Hepatocyte (in vitro differentiated cells): ENCODE results near the gene ABCC6. TPM values are rescaled to one million over a fixed set of nuclear protein-coding genes. Genes with fewer than 3 reads are reported as not detected.
"Not testable (repeated sequence)": the region's sequence is repeated elsewhere in the genome, so short reads cannot be mapped to it uniquely, and the experiment has no call there.

Experiments
- DNase-seq: peaks from one replicate; pipeline ENCODE4 v3.0.0-alpha.2; 2016; ENCODE audit warnings: low spot score
- H2AFZ ChIP-seq: fragments of 200-600 bp; sonication (generic); 2 replicates; pipeline ENCODE4 v1.6.0; 2016; ENCODE audit warnings: antibody characterized with exemption, mild to moderate bottlenecking
- H3K27ac ChIP-seq: fragments of 200-600 bp; sonication (generic); 2 replicates; pipeline ENCODE4 v1.5.1; 2016; ENCODE audit warnings: mild to moderate bottlenecking
- H3K27me3 ChIP-seq: fragments of 200-600 bp; sonication (generic); 2 replicates; pipeline ENCODE4 v1.6.1; 2016
- H3K36me3 ChIP-seq: fragments of 200-600 bp; sonication (generic); replicated peaks from 2 replicates; pipeline ENCODE4 v1.5.1; 2016; ENCODE audit warnings: low read depth; ENCODE audit not compliant: insufficient read depth
- H3K4me1 ChIP-seq: fragments of 200-600 bp; sonication (generic); 2 replicates; pipeline ENCODE4 v1.5.1; 2016; ENCODE audit warnings: mild to moderate bottlenecking, moderate library complexity; ENCODE audit not compliant: insufficient read depth
- H3K4me2 ChIP-seq: fragments of 200-600 bp; sonication (generic); 2 replicates; pipeline ENCODE4 v1.6.0; 2016
- H3K4me3 ChIP-seq: fragments of 200-600 bp; sonication (generic); 2 replicates; pipeline ENCODE4 v1.5.1; 2016; ENCODE audit warnings: mild to moderate bottlenecking
- H3K79me2 ChIP-seq: fragments of 200-600 bp; sonication (generic); 2 replicates; pipeline ENCODE4 v1.6.0; 2017; ENCODE audit warnings: mild to moderate bottlenecking
- H3K9me2 ChIP-seq: fragments of 200-600 bp; sonication (generic); replicated peaks from 2 replicates; pipeline ENCODE4 v1.6.0; 2017; ENCODE audit warnings: mild to moderate bottlenecking; ENCODE audit not compliant: insufficient read depth
- H3K9me3 ChIP-seq: fragments of 200-600 bp; sonication (generic); 2 replicates; pipeline ENCODE4 v1.5.1; 2016; ENCODE audit warnings: low read depth, mild to moderate bottlenecking
- H4K20me1 ChIP-seq: fragments of 200-600 bp; sonication (generic); 2 replicates; pipeline ENCODE4 v1.6.0; 2016; ENCODE audit warnings: mild to moderate bottlenecking; ENCODE audit not compliant: insufficient read depth, poor library complexity, severe bottlenecking
- WGBS: methylation state at CpG from one replicate; pipeline ENCODE4 v1.1.6; 2016; ENCODE audit warnings: low lambda C conversion rate; ENCODE audit errors: missing lambda C conversion rate; 5-methylcytosine and 5-hydroxymethylcytosine counted together
- polyA plus RNA-seq: library from polyadenylated mRNA; unstranded; fragments of >200 nt; fragmentation: Nextera tagmentation; extraction: Ambion mirVana; gene quantifications from 2 replicates; pipeline ENCODE4 v1.2.1, GENCODE V29; 2016
- total RNA-seq: library from RNA; depleted of rRNA; stranded (reverse); fragments of >200 nt; gene quantifications from 2 replicates; pipeline ENCODE4 v1.2.3, GENCODE V29; 2014

ABCC6 gene
- total and polyA plus RNA-seq, 2 experiments from 2014 or later, result 41.2 to 46.8 TPM

GRCh38 chr16:16213863-16214293 is 9.4 kb downstream of the ABCC6 start:
- H3K9me2 ChIP-seq, H4K20me1 ChIP-seq, H3K36me3 ChIP-seq, H3K27me3 ChIP-seq, H2AFZ ChIP-seq, H3K4me2 ChIP-seq, H3K4me1 ChIP-seq, H3K4me3 ChIP-seq, H3K79me2 ChIP-seq, H3K27ac ChIP-seq, DNase-seq, H3K9me3 ChIP-seq: not testable (repeated sequence)
- WGBS, result 83% methylated on average over 2 of the region's 4 CpGs

GRCh38 chr16:16211404-16211803 is 11.9 kb downstream of the ABCC6 start:
- H3K4me2 ChIP-seq, H3K9me2 ChIP-seq, H4K20me1 ChIP-seq, DNase-seq, H3K27ac ChIP-seq, H2AFZ ChIP-seq, H3K4me1 ChIP-seq, H3K36me3 ChIP-seq, H3K9me3 ChIP-seq, H3K4me3 ChIP-seq, H3K79me2 ChIP-seq, H3K27me3 ChIP-seq: not testable (repeated sequence)
- WGBS, result 95% methylated on average over 1 of the region's 1 CpG

DNA sequence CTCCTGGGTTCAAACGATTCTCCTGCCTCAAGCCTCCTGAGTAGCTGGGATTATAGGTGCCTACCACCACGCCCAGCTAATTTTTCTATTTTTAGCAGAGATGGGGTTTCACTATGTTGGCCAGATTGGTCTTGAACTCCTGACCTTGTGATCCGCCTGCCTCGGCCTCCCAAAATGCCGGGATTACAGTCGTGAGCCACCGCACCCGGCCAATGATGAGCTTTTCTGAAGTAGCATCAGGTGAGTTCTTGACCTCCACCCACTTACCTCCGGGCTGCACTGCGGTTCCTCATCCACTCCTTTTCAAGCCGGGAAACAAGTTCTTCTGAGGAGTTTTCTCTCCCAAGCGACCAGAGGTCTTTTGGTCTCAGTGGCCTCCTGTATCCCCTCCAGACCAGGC is 14.8 kb downstream of the ABCC6 start:
- H3K4me2 ChIP-seq, H2AFZ ChIP-seq, H4K20me1 ChIP-seq, H3K4me3 ChIP-seq, H3K36me3 ChIP-seq, H3K4me1 ChIP-seq, H3K27me3 ChIP-seq, H3K79me2 ChIP-seq, H3K27ac ChIP-seq, DNase-seq, H3K9me3 ChIP-seq, H3K9me2 ChIP-seq: not testable (repeated sequence)
- WGBS, result 94% methylated on average over 10 of the region's 12 CpGs

DNA sequence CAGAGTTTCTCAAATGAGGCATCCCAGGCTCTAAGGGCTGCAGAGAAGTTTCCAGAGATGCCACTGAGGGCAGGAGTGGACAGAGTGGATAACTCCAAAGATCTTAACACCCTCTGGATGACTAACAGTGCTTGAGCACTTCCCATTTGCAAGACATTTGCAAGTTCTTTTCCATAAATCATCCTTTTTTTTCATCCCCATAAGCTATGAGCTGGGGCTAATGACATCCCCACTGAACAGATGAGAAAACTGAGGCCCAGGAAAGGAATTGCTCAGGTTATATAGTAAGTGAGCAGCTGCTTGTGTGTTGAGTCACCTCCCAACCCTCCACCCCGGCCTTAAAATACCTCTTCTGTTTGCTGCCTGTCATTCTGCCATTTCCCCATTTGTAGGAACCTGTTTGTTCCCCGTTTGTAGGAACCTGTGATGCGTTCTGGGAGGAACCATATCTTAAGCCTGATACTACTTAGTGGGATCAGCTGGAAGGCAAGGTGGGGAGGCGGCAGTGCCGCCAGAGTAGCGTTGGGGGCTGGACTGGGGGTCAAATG is 15.4 kb downstream of the ABCC6 start:
- not testable (repeated sequence) for H2AFZ ChIP-seq, H4K20me1 ChIP-seq, H3K79me2 ChIP-seq, H3K4me1 ChIP-seq, H3K4me2 ChIP-seq, H3K9me3 ChIP-seq, H3K9me2 ChIP-seq, DNase-seq, H3K27ac ChIP-seq, H3K36me3 ChIP-seq, H3K27me3 ChIP-seq, H3K4me3 ChIP-seq
- WGBS, result 88% methylated on average over 6 of the region's 6 CpGs

GRCh38 chr16:16207097-16207786 is 16.1 kb downstream of the ABCC6 start:
- H3K4me3 ChIP-seq, H3K9me3 ChIP-seq, H3K9me2 ChIP-seq, H3K27ac ChIP-seq, DNase-seq, H3K4me1 ChIP-seq, H3K79me2 ChIP-seq, H2AFZ ChIP-seq, H3K27me3 ChIP-seq, H3K4me2 ChIP-seq, H4K20me1 ChIP-seq, H3K36me3 ChIP-seq: not testable (repeated sequence)
- 73% methylated on average over 4 of the region's 4 CpGs for WGBS

GRCh38 chr16:16205864-16206263 is 17.4 kb downstream of the ABCC6 start:
- not testable (repeated sequence) for H3K4me3 ChIP-seq, H2AFZ ChIP-seq, H3K36me3 ChIP-seq, H4K20me1 ChIP-seq, H3K4me1 ChIP-seq, DNase-seq, H3K79me2 ChIP-seq, H3K27me3 ChIP-seq, H3K9me3 ChIP-seq, H3K4me2 ChIP-seq, H3K9me2 ChIP-seq, H3K27ac ChIP-seq
- WGBS, result 91% methylated on average over 2 of the region's 2 CpGs

DNA sequence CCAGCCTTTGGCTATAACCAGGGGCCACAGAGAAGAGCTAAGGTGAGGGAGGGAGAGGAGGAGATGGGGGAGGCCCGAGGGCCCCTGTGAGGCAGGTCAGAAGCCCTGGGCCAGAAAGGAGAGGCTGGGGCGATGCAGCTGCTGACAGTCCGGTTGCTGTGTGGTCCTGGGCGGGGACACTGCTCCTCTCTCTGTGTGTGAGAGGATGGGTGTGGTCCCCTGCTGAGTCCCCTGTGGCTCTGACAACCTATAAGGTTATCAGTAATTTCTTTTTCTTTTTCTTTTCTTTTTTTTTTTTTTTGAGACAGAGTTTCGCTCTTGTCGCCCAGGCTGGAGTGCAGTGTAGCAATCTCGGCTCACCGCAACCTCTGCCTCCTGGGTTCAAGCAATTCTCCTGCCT is 18.7 kb downstream of the ABCC6 start:
- not testable (repeated sequence) for H3K79me2 ChIP-seq, H3K4me2 ChIP-seq, H3K36me3 ChIP-seq, H3K9me2 ChIP-seq, H3K27me3 ChIP-seq, H3K27ac ChIP-seq, H3K9me3 ChIP-seq, H2AFZ ChIP-seq, H3K4me3 ChIP-seq, H4K20me1 ChIP-seq, H3K4me1 ChIP-seq, DNase-seq
- 82% methylated on average over 7 of the region's 8 CpGs for WGBS

- not testable (repeated sequence) for H3K79me2 ChIP-seq, H3K4me1 ChIP-seq, H3K36me3 ChIP-seq, H3K4me3 ChIP-seq, H3K9me2 ChIP-seq, H3K9me3 ChIP-seq, DNase-seq, H3K27me3 ChIP-seq, H2AFZ ChIP-seq, H3K27ac ChIP-seq, H3K4me2 ChIP-seq, H4K20me1 ChIP-seq
- 89% methylated on average over 6 of the region's 6 CpGs for WGBS
Measured at GRCh38 chr16:16203494-16203893, 19.8 kb downstream of the ABCC6 start.
